Stomach (tissue), 9 donors: ENCODE results near the gene CDK15. TPM values are rescaled to one million over a fixed set of nuclear protein-coding genes. Genes with fewer than 3 reads are reported as not detected.

Source experiments
- DNase-seq, 2 donors: peaks; one replicate each; pipeline versions ENCODE4 v3.0.0 to v3.0.0-alpha.2; 2013 to 2019
- H3K27ac ChIP-seq, 5 donors: fragments of 200-600 bp in 4 of 5; sonication (generic) in 4 of 5; one replicate each; pipeline ENCODE4 v1.5.1; 2013 to 2019; ENCODE audit warnings: mild to moderate bottlenecking in 1 of 5, moderate library complexity in 1 of 5
- H3K27me3 ChIP-seq, 3 donors: fragments of 200-600 bp; sonication (generic); one replicate each; pipeline ENCODE4 v1.5.1; 2017 to 2019; ENCODE audit warnings: mixed run types in 1 of 3
- H3K36me3 ChIP-seq, 4 donors: fragments of 200-600 bp; sonication (generic); 1 replicate in 3 of 4; 2 replicates in 1 of 4; pipeline ENCODE4 v1.5.1; 2016 to 2019
- H3K4me1 ChIP-seq, 4 donors: fragments of 200-600 bp; sonication (generic); one replicate each; pipeline ENCODE4 v1.5.1; 2016 to 2019
- H3K4me3 ChIP-seq, 4 donors: fragments of 200-600 bp; sonication (generic) in 3 of 4; one replicate each; pipeline ENCODE4 v1.5.1; 2016 to 2019; ENCODE audit warnings: mild to moderate bottlenecking in 1 of 4
- H3K9me3 ChIP-seq, 4 donors: fragments of 200-600 bp; sonication (generic); one replicate each; pipeline ENCODE4 v1.5.1; 2016 to 2019
- EP300 ChIP-seq: sonication (generic); formaldehyde crosslinking; IDR thresholded peaks from one replicate; pipeline ENCODE4 v1.6.1; 2017; ENCODE audit warnings: antibody characterized with exemption
- POLR2A ChIP-seq, 4 donors: fragments of 450-650 bp; IDR thresholded peaks; one replicate each; pipeline ENCODE4 v1.6.1; 2016; ENCODE audit warnings: antibody characterized with exemption in 4 of 4, control low read depth in 2 of 4, mild to moderate bottlenecking in 1 of 4, moderate library complexity in 1 of 4
- POLR2AphosphoS5 ChIP-seq, 3 donors: sonication (generic); formaldehyde crosslinking; IDR thresholded peaks; one replicate each; pipeline ENCODE4 v1.6.1; 2016; ENCODE audit warnings: antibody characterized with exemption in 3 of 3
- WGBS, 5 donors: extraction: QIAGEN DNeasy Blood & Tissue Kit in 3 of 5; methylation state at CpG; one replicate each; pipeline versions ENCODE4 v1.1.5 to v1.1.7; 2013 to 2018; 5-methylcytosine and 5-hydroxymethylcytosine counted together
- intact Hi-C: fragments of 100-400 bp; cut with DNase I; formaldehyde crosslinking; loops from one replicate; pipeline ENCODE4 v1.15.1; 2023; ENCODE audit warnings: low total_unique reads
- polyA plus RNA-seq, 3 donors: library from polyadenylated mRNA; stranded (reverse); fragments of 200-250 nt; gene quantifications; one replicate each; pipeline ENCODE4 v1.2.3, GENCODE V29; 2013
- total RNA-seq, 5 donors: library from RNA; depleted of rRNA; stranded (reverse); fragments of >200 nt; gene quantifications; one replicate each; pipeline versions ENCODE4 v1.1.0 to v1.2.3, GENCODE V29; 2014 to 2016
- TF ChIP-seq, protein P1 (sequence below), 7 experiments: fragments of 450-650 bp in 4 of 7; fragments of 200-600 bp in 3 of 7; sonication (generic) in 3 of 7; IDR thresholded peaks; one replicate each; pipeline ENCODE4 v1.5.1; 2016 to 2019; ENCODE audit warnings: antibody characterized with exemption in 7 of 7, control low read depth in 2 of 7, mild to moderate bottlenecking in 1 of 7
- donor health status: healthy with polysubstance abuse.
- donor health status: Bipolar disorder and iron deficiency.
- donor health status: healthy.

Gene CDK15
- total and polyA plus RNA-seq, 8 donors: 0.08 to 24.1 (median 3.2) TPM; not detected in 2

DNA sequence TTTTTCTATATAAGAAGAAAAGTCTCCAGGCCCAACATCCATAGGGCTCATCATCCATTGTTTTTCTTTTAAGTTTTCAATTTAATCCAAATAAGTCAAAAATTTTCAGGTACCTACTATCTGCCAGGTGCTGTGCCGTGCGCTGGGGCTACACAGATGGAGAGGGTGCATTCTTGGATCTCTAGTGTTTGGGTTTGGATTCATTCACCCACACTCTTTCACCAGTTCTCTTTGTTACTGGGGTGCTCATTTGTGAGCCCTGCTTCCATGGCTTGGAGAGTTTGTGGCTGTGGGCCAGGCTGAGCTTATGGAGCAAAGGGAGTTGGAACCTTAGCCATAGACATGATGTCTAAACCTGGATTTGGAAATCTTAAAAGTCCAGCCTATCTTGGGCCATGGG, 51.0 kb downstream of the CDK15 start:
- 92 to 100% (median 97%) methylated on average over 2 of the region's 2 CpGs for WGBS, 5 donors
- intact Hi-C loops: no loop called here
- Histone ChIP-seq H3K27ac (no peak overlapping the region), H3K27me3 (peaks cover 0 to 48% (median 6%) of the 10 kb centered on the region in 3 donors), H3K4me3 (no peak overlapping the region), H3K36me3 (no peaks in the 10 kb centered on the region), H3K9me3 (no peaks in the 10 kb centered on the region), H3K4me1 (peaks cover 0 to 32% (median 8%) of the 10 kb centered on the region in 4 donors)
- DNase-seq: no peak
- TF ChIP-seq, protein P1, sequence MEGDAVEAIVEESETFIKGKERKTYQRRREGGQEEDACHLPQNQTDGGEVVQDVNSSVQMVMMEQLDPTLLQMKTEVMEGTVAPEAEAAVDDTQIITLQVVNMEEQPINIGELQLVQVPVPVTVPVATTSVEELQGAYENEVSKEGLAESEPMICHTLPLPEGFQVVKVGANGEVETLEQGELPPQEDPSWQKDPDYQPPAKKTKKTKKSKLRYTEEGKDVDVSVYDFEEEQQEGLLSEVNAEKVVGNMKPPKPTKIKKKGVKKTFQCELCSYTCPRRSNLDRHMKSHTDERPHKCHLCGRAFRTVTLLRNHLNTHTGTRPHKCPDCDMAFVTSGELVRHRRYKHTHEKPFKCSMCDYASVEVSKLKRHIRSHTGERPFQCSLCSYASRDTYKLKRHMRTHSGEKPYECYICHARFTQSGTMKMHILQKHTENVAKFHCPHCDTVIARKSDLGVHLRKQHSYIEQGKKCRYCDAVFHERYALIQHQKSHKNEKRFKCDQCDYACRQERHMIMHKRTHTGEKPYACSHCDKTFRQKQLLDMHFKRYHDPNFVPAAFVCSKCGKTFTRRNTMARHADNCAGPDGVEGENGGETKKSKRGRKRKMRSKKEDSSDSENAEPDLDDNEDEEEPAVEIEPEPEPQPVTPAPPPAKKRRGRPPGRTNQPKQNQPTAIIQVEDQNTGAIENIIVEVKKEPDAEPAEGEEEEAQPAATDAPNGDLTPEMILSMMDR (IDR thresholded peaks at IDR 0.05): no peak
- TF ChIP-seq POLR2AphosphoS5 (IDR thresholded peaks at IDR 0.05) (no peak), POLR2A (IDR thresholded peaks at IDR 0.05) (no peak), EP300 (no peak)

DNA sequence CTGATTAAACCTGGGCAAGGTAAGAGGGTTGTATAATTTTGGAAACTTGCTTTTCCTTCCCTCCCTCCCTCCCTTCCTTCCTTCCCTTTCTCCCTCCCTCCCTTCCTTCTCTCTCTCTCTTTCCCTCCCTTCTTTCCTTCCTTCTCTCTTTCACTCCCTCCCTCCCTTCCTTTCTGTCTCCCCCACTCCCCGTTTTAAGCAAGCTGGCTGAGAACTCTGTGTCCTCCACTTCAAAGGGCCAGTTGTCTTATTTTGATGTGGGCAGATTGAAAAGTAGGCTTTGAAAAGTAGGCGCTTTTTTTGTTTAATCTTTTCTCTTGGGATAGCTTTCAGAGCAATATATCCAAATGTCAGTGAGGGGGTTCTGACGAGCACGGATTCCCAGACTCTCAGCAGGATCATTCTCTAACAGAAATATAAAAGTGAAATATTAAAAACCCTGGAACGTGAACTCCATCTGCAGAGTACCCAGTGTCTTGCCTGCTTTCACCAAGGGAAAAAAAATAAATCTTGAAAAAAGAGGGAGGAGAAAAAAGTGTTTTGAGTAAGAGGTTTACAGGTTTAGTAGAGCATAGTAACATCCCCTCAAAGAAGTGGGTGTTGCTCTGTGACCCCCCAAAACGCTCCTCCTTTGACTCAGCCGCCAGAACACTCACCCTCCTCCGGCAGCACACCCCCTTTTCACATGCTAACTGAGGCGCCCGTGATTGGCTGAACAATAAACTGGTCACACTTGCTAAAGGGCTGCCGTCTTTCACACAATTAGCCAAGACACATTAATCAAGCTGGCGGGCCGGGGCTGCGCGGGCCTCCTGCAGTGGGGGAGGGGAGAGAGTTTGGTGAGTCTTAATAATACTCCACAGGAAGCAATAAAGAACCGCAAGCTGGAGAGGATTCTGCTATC, 52.2 kb downstream of the CDK15 start:
- Histone ChIP-seq H3K9me3 (no peaks in the 10 kb centered on the region), H3K27ac (peak overlapping the region in 2 of 5 donors; percentile 0 to 13), H3K4me1 (peaks cover 0 to 32% (median 8%) of the 10 kb centered on the region in 4 donors), H3K27me3 (peaks cover 0 to 51% (median 6%) of the 10 kb centered on the region in 3 donors), H3K36me3 (no peaks in the 10 kb centered on the region), H3K4me3 (no peak overlapping the region)
- 10 to 13% (median 12%) methylated on average over 16 of the region's 16 CpGs for WGBS, 5 donors
- intact Hi-C loops: no loop called here
- no peak for TF ChIP-seq EP300
- TF ChIP-seq POLR2AphosphoS5 (IDR thresholded peaks at IDR 0.05): no peak
- TF ChIP-seq POLR2A (IDR thresholded peaks at IDR 0.05): no peak
- TF ChIP-seq, protein P1 (IDR thresholded peaks at IDR 0.05): no peak
- peak in 1 of 2 donors; percentile 84 for DNase-seq

DNA sequence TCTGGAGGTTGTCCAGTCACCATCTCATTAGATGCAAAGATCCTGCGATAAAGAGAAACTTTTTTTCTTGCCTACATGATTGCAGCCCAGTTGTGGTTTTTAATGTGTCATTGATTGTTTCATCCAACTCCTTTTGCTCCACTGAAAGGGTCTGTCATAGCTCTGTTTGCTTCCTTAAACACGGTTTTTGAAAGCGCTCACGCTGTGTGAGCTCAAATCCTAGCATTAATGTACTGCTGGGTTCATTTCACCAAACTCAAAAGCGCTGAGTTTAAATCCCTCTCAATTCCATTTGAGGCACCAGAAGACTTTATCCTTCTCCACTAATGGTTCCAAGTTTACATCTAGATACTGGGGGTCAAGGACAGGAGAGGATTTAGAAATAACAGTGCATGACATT, 53.6 kb downstream of the CDK15 start:
- no peak overlapping the region for H3K4me3 ChIP-seq
- H3K9me3 ChIP-seq: no peaks in the 10 kb centered on the region
- H3K36me3 ChIP-seq: no peaks in the 10 kb centered on the region
- no peak overlapping the region for H3K27ac ChIP-seq
- TF ChIP-seq, protein P1 (IDR thresholded peaks at IDR 0.05): no peak
- H3K27me3 ChIP-seq: peaks cover 0 to 53% (median 6%) of the 10 kb centered on the region in 3 donors
- peaks cover 0 to 32% (median 8%) of the 10 kb centered on the region in 4 donors for H3K4me1 ChIP-seq
- intact Hi-C loops: loop anchor here (5.0 kb wide), 1 partner anchor 322 kb away; no protein-coding TSS in a partner anchor
- 73 to 84% (median 80%) methylated on average over 5 of the region's 5 CpGs for WGBS, 5 donors
- DNase-seq: peak in 1 of 2 donors; percentile 44

DNA sequence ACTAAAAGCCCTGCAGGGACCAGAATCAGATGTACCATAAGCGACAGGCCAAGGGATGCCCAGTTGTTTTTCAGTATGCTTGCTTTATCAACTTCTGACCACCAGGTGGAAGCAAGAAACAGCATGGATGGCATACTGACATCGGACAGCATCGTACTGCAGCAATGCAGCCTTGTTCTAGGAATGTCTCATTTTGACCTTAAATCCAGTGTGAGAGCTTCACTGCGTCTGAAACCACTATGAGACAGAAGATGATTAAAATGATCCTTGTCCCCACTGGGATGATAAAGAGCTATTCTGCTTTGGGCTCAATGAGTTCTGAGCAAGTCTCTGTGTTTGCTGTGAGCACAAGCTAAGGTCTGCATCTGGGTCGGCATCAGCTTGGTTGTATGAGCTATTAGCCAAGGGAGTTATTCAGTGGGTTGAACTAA, 54.3 kb downstream of the CDK15 start:
- DNase-seq: peak; percentile 40 to 91
- TF ChIP-seq POLR2AphosphoS5 (IDR thresholded peaks at IDR 0.05) (peak in 1 of 3 donors; percentile 27), EP300 (no peak)
- TF ChIP-seq, protein P1 (IDR thresholded peaks at IDR 0.05): peak in 5 of 7 experiments; percentile 59 to 84 (median 78)
- Histone ChIP-seq H3K36me3 (no peaks in the 10 kb centered on the region), H3K4me1 (peaks cover 0 to 32% (median 8%) of the 10 kb centered on the region in 4 donors), H3K27ac (no peak overlapping the region), H3K27me3 (peaks cover 0 to 53% (median 6%) of the 10 kb centered on the region in 3 donors), H3K9me3 (no peaks in the 10 kb centered on the region), H3K4me3 (no peak overlapping the region)
- 7 to 15% (median 13%) methylated on average over 5 of the region's 5 CpGs for WGBS, 5 donors
- intact Hi-C loops: loop anchor here (5.0 kb wide), 1 partner anchor 322 kb away; no protein-coding TSS in a partner anchor
